Parathyroid adenoma (tissue), 2 donors: ENCODE data around the gene PTPN4.

Source experiments
- H2AFZ ChIP-seq: fragments of 300-600 bp; sonication (generic); one replicate; pipeline ENCODE4 v1.7.0; 2017; ENCODE audit warnings: antibody characterized with exemption, mild to moderate bottlenecking
- H3K27ac ChIP-seq: fragments of 300-600 bp; sonication (generic); one replicate; pipeline ENCODE4 v1.7.0; 2017
- H3K27me3 ChIP-seq: fragments of 300-600 bp; sonication (generic); one replicate; pipeline ENCODE4 v1.7.0; 2017; ENCODE audit warnings: low read length; ENCODE audit not compliant: control insufficient read depth, insufficient read depth
- H3K36me3 ChIP-seq: fragments of 300-600 bp; sonication (generic); one replicate; pipeline ENCODE4 v1.7.0; 2017; ENCODE audit warnings: low read length; ENCODE audit not compliant: control insufficient read depth, insufficient read depth
- H3K4me1 ChIP-seq: fragments of 300-600 bp; sonication (generic); one replicate; pipeline ENCODE4 v1.7.0; 2017; ENCODE audit warnings: control low read depth
- H3K4me2 ChIP-seq: fragments of 300-600 bp; sonication (generic); one replicate; pipeline ENCODE4 v1.7.0; 2017; ENCODE audit warnings: low read length
- H3K4me3 ChIP-seq: fragments of 300-600 bp; sonication (generic); one replicate; pipeline ENCODE4 v1.7.0; 2017; ENCODE audit warnings: low read depth, low read length
- H3K79me2 ChIP-seq: fragments of 300-600 bp; sonication (generic); one replicate; pipeline ENCODE4 v1.7.0; 2017; ENCODE audit warnings: control low read depth
- H3K9ac ChIP-seq: fragments of 300-600 bp; sonication (generic); one replicate; pipeline ENCODE4 v1.7.0; 2017; ENCODE audit warnings: mild to moderate bottlenecking
- H3K9me3 ChIP-seq: fragments of 300-600 bp; sonication (generic); one replicate; pipeline ENCODE4 v1.7.0; 2017; ENCODE audit warnings: low read length; ENCODE audit not compliant: control insufficient read depth
- CTCF ChIP-seq: fragments of 300-600 bp; sonication (generic); IDR thresholded peaks from one replicate; pipeline ENCODE4 v1.7.0; 2017; ENCODE audit warnings: antibody characterized with exemption, mild to moderate bottlenecking
- donor health status: primary hyperparathyroidism.

PTPN4 gene

GRCh38 chr2:119897736-119898395 lies 138.1 kb downstream of the PTPN4 start:
- Histone ChIP-seq H3K4me1 (no peaks in the 10 kb centered on the region), H3K9ac (no peak overlapping the region), H3K27ac (no peak overlapping the region), H2AFZ (no peak overlapping the region), H3K9me3 (no peaks in the 10 kb centered on the region), H3K4me2 (no peak overlapping the region), H3K79me2 (peaks cover 2% of the 10 kb centered on the region), H3K36me3 (no peaks in the 10 kb centered on the region), H3K4me3 (no peak overlapping the region), H3K27me3 (no peaks in the 10 kb centered on the region)
- no peak for TF ChIP-seq CTCF

GRCh38 chr2:119901013-119901412 lies 141.3 kb downstream of the PTPN4 start:
- Histone ChIP-seq H3K9ac (no peak overlapping the region), H3K9me3 (no peaks in the 10 kb centered on the region), H3K4me2 (no peak overlapping the region), H3K27me3 (no peaks in the 10 kb centered on the region), H3K27ac (no peak overlapping the region), H3K79me2 (peaks cover 4% of the 10 kb centered on the region), H2AFZ (no peak overlapping the region), H3K36me3 (no peaks in the 10 kb centered on the region), H3K4me1 (no peaks in the 10 kb centered on the region), H3K4me3 (no peak overlapping the region)
- TF ChIP-seq CTCF: no peak

- no peak overlapping the region for H3K27ac ChIP-seq
- no peak for TF ChIP-seq CTCF
These were observed 150.8 kb downstream of the PTPN4 start for GRCh38 chr2:119910566-119910965.

GRCh38 chr2:119914266-119914665 lies 154.5 kb downstream of the PTPN4 start:
- H2AFZ ChIP-seq: no peak overlapping the region
- no peaks in the 10 kb centered on the region for H3K27me3 ChIP-seq
- H3K9me3 ChIP-seq: no peaks in the 10 kb centered on the region
- H3K4me3 ChIP-seq: no peak overlapping the region
- no peaks in the 10 kb centered on the region for H3K4me1 ChIP-seq
- no peak overlapping the region for H3K4me2 ChIP-seq
- H3K79me2 ChIP-seq: no peaks in the 10 kb centered on the region
- H3K27ac ChIP-seq: no peak overlapping the region
- H3K36me3 ChIP-seq: no peaks in the 10 kb centered on the region
- no peak overlapping the region for H3K9ac ChIP-seq
- TF ChIP-seq CTCF: no peak

More at GRCh38 chr2:119910566-119910965, 150.8 kb downstream of the PTPN4 start:
- no peaks in the 10 kb centered on the region for H3K9me3 ChIP-seq
- H3K36me3 ChIP-seq: no peaks in the 10 kb centered on the region
- H3K9ac ChIP-seq: no peak overlapping the region
- H3K4me1 ChIP-seq: no peaks in the 10 kb centered on the region
- no peaks in the 10 kb centered on the region for H3K79me2 ChIP-seq
- no peaks in the 10 kb centered on the region for H3K27me3 ChIP-seq
- no peak overlapping the region for H3K4me3 ChIP-seq
- H2AFZ ChIP-seq: no peak overlapping the region
- H3K4me2 ChIP-seq: no peak overlapping the region

- no peak overlapping the region for H3K27ac ChIP-seq
- no peaks in the 10 kb centered on the region for H3K27me3 ChIP-seq
- no peaks in the 10 kb centered on the region for H3K9me3 ChIP-seq
- no peak for TF ChIP-seq CTCF
- no peak overlapping the region for H2AFZ ChIP-seq
- H3K4me2 ChIP-seq: no peak overlapping the region
- no peak overlapping the region for H3K4me3 ChIP-seq
- no peaks in the 10 kb centered on the region for H3K4me1 ChIP-seq
- H3K79me2 ChIP-seq: no peaks in the 10 kb centered on the region
- H3K36me3 ChIP-seq: no peaks in the 10 kb centered on the region
- no peak overlapping the region for H3K9ac ChIP-seq
These were observed 162.1 kb downstream of the PTPN4 start for GRCh38 chr2:119921825-119922224.
